Transverse colon (tissue), 4 donors: ENCODE measurements around the gene TIMM8A.

Experiments used
- EP300 ChIP-seq: sonication (generic); formaldehyde crosslinking; IDR thresholded peaks from one replicate; pipeline ENCODE4 v1.6.1; 2017; ENCODE audit warnings: antibody characterized with exemption, low read depth
- POLR2A ChIP-seq: fragments of 450-650 bp; IDR thresholded peaks from one replicate; pipeline ENCODE4 v1.6.1; 2016; ENCODE audit warnings: antibody characterized with exemption, mild to moderate bottlenecking, moderate library complexity
- POLR2AphosphoS5 ChIP-seq, 3 donors: sonication (generic); formaldehyde crosslinking; IDR thresholded peaks; one replicate each; pipeline ENCODE4 v1.6.1; 2016; ENCODE audit warnings: antibody characterized with exemption in 3 of 3
- TF ChIP-seq, protein P1 (sequence below), 5 experiments: fragments of 200-600 bp in 3 of 5; fragments of 450-650 bp in 2 of 5; sonication (generic) in 3 of 5; IDR thresholded peaks; 1 replicate in 2 of 5; 2 replicates in 3 of 5; pipeline ENCODE4 v1.5.1; 2016 to 2017; ENCODE audit warnings: antibody characterized with exemption in 5 of 5, inconsistent platforms in 3 of 5, mild to moderate bottlenecking in 2 of 5, moderate library complexity in 1 of 5

DNA sequence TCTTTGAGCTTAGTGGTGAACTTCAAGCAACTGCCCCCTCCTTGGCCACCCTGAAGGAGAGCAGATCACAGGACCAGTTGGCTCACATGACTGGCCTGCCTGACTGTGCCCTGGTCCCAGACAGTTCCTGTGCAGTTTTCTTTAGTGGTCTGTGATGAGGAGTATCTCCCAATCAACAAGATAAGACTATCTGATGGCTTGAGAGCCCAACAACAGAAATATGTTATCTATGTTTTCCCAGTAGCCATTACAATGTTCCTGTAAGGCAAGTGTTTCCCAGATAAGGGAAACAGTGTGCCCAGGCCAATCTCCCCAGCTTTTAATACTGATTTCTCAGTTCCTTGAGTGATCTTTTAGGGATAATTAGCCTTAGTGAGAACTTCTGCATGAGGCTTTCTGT is 14.2 kb upstream of the TIMM8A start:
- TF ChIP-seq, protein P1, sequence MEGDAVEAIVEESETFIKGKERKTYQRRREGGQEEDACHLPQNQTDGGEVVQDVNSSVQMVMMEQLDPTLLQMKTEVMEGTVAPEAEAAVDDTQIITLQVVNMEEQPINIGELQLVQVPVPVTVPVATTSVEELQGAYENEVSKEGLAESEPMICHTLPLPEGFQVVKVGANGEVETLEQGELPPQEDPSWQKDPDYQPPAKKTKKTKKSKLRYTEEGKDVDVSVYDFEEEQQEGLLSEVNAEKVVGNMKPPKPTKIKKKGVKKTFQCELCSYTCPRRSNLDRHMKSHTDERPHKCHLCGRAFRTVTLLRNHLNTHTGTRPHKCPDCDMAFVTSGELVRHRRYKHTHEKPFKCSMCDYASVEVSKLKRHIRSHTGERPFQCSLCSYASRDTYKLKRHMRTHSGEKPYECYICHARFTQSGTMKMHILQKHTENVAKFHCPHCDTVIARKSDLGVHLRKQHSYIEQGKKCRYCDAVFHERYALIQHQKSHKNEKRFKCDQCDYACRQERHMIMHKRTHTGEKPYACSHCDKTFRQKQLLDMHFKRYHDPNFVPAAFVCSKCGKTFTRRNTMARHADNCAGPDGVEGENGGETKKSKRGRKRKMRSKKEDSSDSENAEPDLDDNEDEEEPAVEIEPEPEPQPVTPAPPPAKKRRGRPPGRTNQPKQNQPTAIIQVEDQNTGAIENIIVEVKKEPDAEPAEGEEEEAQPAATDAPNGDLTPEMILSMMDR (IDR thresholded peaks at IDR 0.05), result no peak
- TF ChIP-seq POLR2A, result no peak
- TF ChIP-seq POLR2AphosphoS5 (IDR thresholded peaks at IDR 0.05), result no peak
- TF ChIP-seq EP300, result no peak
